HCT116 (cell line): ENCODE data around the gene PCCA.

Experiments used
- CEBPB ChIP-seq: IDR thresholded peaks from 2 replicates; pipeline ENCODE4 v1.6.1; 2012; ENCODE audit warnings: low read depth
- CTCF ChIP-seq, 3 experiments: fragments of 200-600 bp in 1 of 3; sonication (generic) in 1 of 3; IDR thresholded peaks in 2 of 3; conservative IDR thresholded peaks in 1 of 3; 2 replicates each; pipeline ENCODE4 v1.5.1; 2012 to 2017; ENCODE audit warnings: low read depth in 2 of 3, low read length in 2 of 3, antibody characterized with exemption in 1 of 3, borderline replicate concordance in 1 of 3, control low read depth in 1 of 3, mild to moderate bottlenecking in 1 of 3, mixed read lengths in 1 of 3, mixed run types in 1 of 3, moderate library complexity in 1 of 3; ENCODE audit not compliant: insufficient read depth in 1 of 3
- EZH2 ChIP-seq: fragments of 200-600 bp; sonication (generic); IDR thresholded peaks from 2 replicates; pipeline ENCODE4 v1.6.1; 2017; ENCODE audit warnings: antibody characterized with exemption, mixed run types
- EZH2phosphoT487 ChIP-seq: fragments of 200-600 bp; IDR thresholded peaks from 2 replicates; pipeline ENCODE4 v1.6.1; 2018; ENCODE audit warnings: antibody characterized with exemption, borderline replicate concordance
- MAX ChIP-seq: IDR thresholded peaks from 2 replicates; pipeline ENCODE4 v1.6.1; 2012
- POLR2A ChIP-seq: IDR thresholded peaks from 2 replicates; pipeline ENCODE4 v1.7.0; 2011; ENCODE audit warnings: borderline replicate concordance; ENCODE audit not compliant: insufficient read depth, insufficient read length; ENCODE audit errors: extremely low read depth
- POLR2AphosphoS5 ChIP-seq: IDR thresholded peaks from 2 replicates; pipeline ENCODE4 v1.6.1; 2011; ENCODE audit warnings: mild to moderate bottlenecking, low read depth, low read length, moderate library complexity
- RAD21 ChIP-seq: IDR thresholded peaks from 2 replicates; pipeline ENCODE4 v1.6.1; 2012; ENCODE audit warnings: low read depth, mild to moderate bottlenecking
- REST ChIP-seq: IDR thresholded peaks from 2 replicates; pipeline ENCODE4 v1.6.1; 2012; ENCODE audit warnings: low read depth
- SIN3A ChIP-seq: IDR thresholded peaks from 2 replicates; pipeline ENCODE4 v1.6.1; 2012; ENCODE audit warnings: low read depth
- TCF7L2 ChIP-seq: IDR thresholded peaks from 2 replicates; pipeline ENCODE4 v1.7.0; 2011; ENCODE audit warnings: borderline replicate concordance, inconsistent platforms; ENCODE audit not compliant: insufficient read depth, insufficient read length; ENCODE audit errors: extremely low read depth
- ZFX ChIP-seq: fragments of 450-650 bp; IDR thresholded peaks from 2 replicates; pipeline ENCODE4 v1.6.1; 2017

- TF ChIP-seq CEBPB: no peak
- no peak for TF ChIP-seq CTCF (IDR thresholded peaks at IDR 0.05 in 2 of 3, conservative IDR thresholded peaks at IDR 0.05 in 1 of 3; ENCODE audit: borderline replicate concordance in 1 of 3, insufficient read depth in 1 of 3, low read depth in 2 of 3, low read length in 2 of 3)
- TF ChIP-seq EZH2: no peak
- no peak for TF ChIP-seq MAX
- TF ChIP-seq POLR2A: no peak
- no peak for TF ChIP-seq POLR2AphosphoS5
- TF ChIP-seq SIN3A: no peak
- TF ChIP-seq TCF7L2: no peak
- no peak for TF ChIP-seq ZFX
- no peak for TF ChIP-seq REST
- no peak for TF ChIP-seq RAD21
- TF ChIP-seq EZH2phosphoT487: no peak
Observed at GRCh38 chr13:100532090-100532766, 443.3 kb downstream of the PCCA start.
